Calu3 (cell line): ENCODE measurements around the gene RSL1D1. TPM values are rescaled to one million over a fixed set of nuclear protein-coding genes. Genes with fewer than 3 reads are reported as not detected.

Experiments
- BruUV-seq: library from RNA; stranded (reverse); fragments of 400-500 nt; replicated peaks from 2 replicates; lab custom pipeline; 2021; lab: Mats Ljungman, UMichigan
- CTCF ChIA-PET: fragments of 300-600 bp; sonication (Branson Sonifier 250); formaldehyde crosslinking; loops from one replicate; lab custom pipeline; 2022; ENCODE audit warnings: antibody characterized with exemption; lab: Charles Lee
- DNase-seq: peaks from one replicate; pipeline ENCODE4 v3.0.0; 2022
- H3K27ac Mint-ChIP-seq: one replicate; pipeline ENCODE4 v1.8.0; 2022; ENCODE audit warnings: mixed read lengths; ENCODE audit not compliant: unreplicated experiment
- H3K27me3 Mint-ChIP-seq: one replicate; pipeline ENCODE4 v1.8.0; 2022; ENCODE audit warnings: mixed read lengths; ENCODE audit not compliant: unreplicated experiment
- H3K36me3 Mint-ChIP-seq: one replicate; pipeline ENCODE4 v1.8.0; 2022; ENCODE audit warnings: mild to moderate bottlenecking, moderate library complexity, mixed read lengths; ENCODE audit not compliant: insufficient read depth, unreplicated experiment
- H3K4me1 Mint-ChIP-seq: one replicate; pipeline ENCODE4 v1.8.0; 2022; ENCODE audit warnings: mild to moderate bottlenecking, low read depth, mixed read lengths; ENCODE audit not compliant: unreplicated experiment
- H3K4me3 Mint-ChIP-seq: one replicate; pipeline ENCODE4 v1.8.0; 2022; ENCODE audit warnings: mild to moderate bottlenecking, low read depth, moderate library complexity, mixed read lengths; ENCODE audit not compliant: unreplicated experiment
- H3K9me3 Mint-ChIP-seq: one replicate; pipeline ENCODE4 v1.8.0; 2022; ENCODE audit warnings: low read depth, mixed read lengths; ENCODE audit not compliant: unreplicated experiment
- CTCF ChIP-seq: fragments of 200-600 bp; IDR thresholded peaks from one replicate; pipeline ENCODE4 v1.8.0; 2022; ENCODE audit warnings: antibody characterized with exemption; ENCODE audit not compliant: unreplicated experiment
- intact Hi-C: fragments of 100-400 bp; cut with micrococcal nuclease; formaldehyde crosslinking; loops from one replicate; pipeline ENCODE4 v1.10.0; 2022; ENCODE audit not compliant: unreplicated experiment
- total RNA-seq: library from RNA; stranded (reverse); gene quantifications from 2 replicates; pipeline ENCODE4 v1.2.3, GENCODE V29; 2022

Gene RSL1D1
- total RNA-seq, 1 experiment from 2014 or later, result 239 TPM

GRCh38 chr16:11799509-11800381 is 51.6 kb downstream of the RSL1D1 start:
- H3K27ac Mint-ChIP-seq, result no peak overlapping the region
- DNase-seq, result no peak
- no peak for TF ChIP-seq CTCF
- intact Hi-C loops, result no loop called here
- CTCF ChIA-PET, result interaction anchor here (0.7 kb wide), 1 partner anchor 845 kb away, joined by 3 read pairs; no protein-coding TSS in a partner anchor
- H3K9me3 Mint-ChIP-seq, result no peaks in the 10 kb centered on the region
- peaks cover 31% of the 10 kb centered on the region for H3K4me1 Mint-ChIP-seq
- H3K4me3 Mint-ChIP-seq, result peak overlapping the region; percentile 76
- peaks cover 50% of the 10 kb centered on the region for H3K36me3 Mint-ChIP-seq
- H3K27me3 Mint-ChIP-seq, result no peaks in the 10 kb centered on the region
- no TSS peak for BruUV-seq

GRCh38 chr16:11799017-11799381 is 52.3 kb downstream of the RSL1D1 start:
- Mint-ChIP-seq H3K4me1 (peaks cover 38% of the 10 kb centered on the region), H3K9me3 (no peaks in the 10 kb centered on the region), H3K27ac (no peak overlapping the region), H3K27me3 (no peaks in the 10 kb centered on the region), H3K36me3 (peaks cover 57% of the 10 kb centered on the region), H3K4me3 (peak overlapping the region; percentile 76)
- CTCF ChIA-PET, result interaction anchor here (0.6 to 0.9 kb wide), 3 partner anchors 182 to 844 kb away, joined by 3 to 4 read pairs (median 3); no protein-coding TSS in a partner anchor
- TF ChIP-seq CTCF, result no peak
- intact Hi-C loops, result no loop called here
- no peak for DNase-seq
- BruUV-seq, result no TSS peak

GRCh38 chr16:11797957-11798299 is 53.4 kb downstream of the RSL1D1 start:
- peaks cover 64% of the 10 kb centered on the region for H3K36me3 Mint-ChIP-seq
- TF ChIP-seq CTCF, result no peak
- BruUV-seq, result no TSS peak
- no peaks in the 10 kb centered on the region for H3K27me3 Mint-ChIP-seq
- intact Hi-C loops, result no loop called here
- H3K4me1 Mint-ChIP-seq, result peaks cover 43% of the 10 kb centered on the region
- DNase-seq, result no peak
- H3K27ac Mint-ChIP-seq, result peak overlapping the region; percentile 56
- H3K4me3 Mint-ChIP-seq, result peak overlapping the region; percentile 76
- no peaks in the 10 kb centered on the region for H3K9me3 Mint-ChIP-seq
- CTCF ChIA-PET, result interaction anchor here (0.6 to 1.9 kb wide), 6 partner anchors 12 to 302 kb away, joined by 3 to 10 read pairs (median 5); partner anchors contain the start of gene TXNDC11

GRCh38 chr16:11797166-11797956 is 54.0 kb downstream of the RSL1D1 start, which contains the start of gene ZC3H7A:
Gene ZC3H7A (minus strand): TSS chr16:11797258. CDS start chr16:11782354, 14,904 bp downstream.
- CTCF ChIA-PET, result interaction anchor here (0.6 to 1.9 kb wide), 9 partner anchors 11 to 702 kb away, joined by 3 to 10 read pairs (median 4); partner anchors contain the start of gene TXNDC11
- TSS peak; percentile 73 for BruUV-seq
- Mint-ChIP-seq H3K27me3 (no peaks in the 10 kb centered on the region), H3K4me1 (peaks cover 48% of the 10 kb centered on the region), H3K9me3 (no peaks in the 10 kb centered on the region), H3K27ac (peak within 1 kb of the TSS; percentile 56), H3K36me3 (peaks cover 69% of the 10 kb centered on the region), H3K4me3 (peak within 1 kb of the TSS; percentile 76)
- DNase-seq, result peak; percentile 99
- intact Hi-C loops, result no loop called here
- peak; percentile 91 for TF ChIP-seq CTCF
